ENCODE data around the gene CGN.

The CGN gene

GRCh38 chr1:151585622-151586021 lies 74.4 kb downstream of the CGN start:
- no peak for DNase-seq (ENCODE audit: low read depth in 2 of 3, low spot score in 2 of 3)

Measured in activated CD8-positive, alpha-beta memory T cell treated with anti-CD3 and anti-CD28 coated beads for 48 hours (primary cell).